Astrocyte (in vitro differentiated cells and primary cell): Measurements from ENCODE around the gene FGGY. TPM values are rescaled to one million over a fixed set of nuclear protein-coding genes. Genes with fewer than 3 reads are reported as not detected.

Source experiments
- DNase-seq: peaks from one replicate; pipeline ENCODE4 v3.0.0-alpha.2; 2010; ENCODE audit warnings: low read depth
- FAIRE-seq: peaks from 2 replicates; lab custom pipeline; 2011; peaks lifted over from hg19 to GRCh38; lab: Jason Lieb, UNC
- H2AFZ ChIP-seq: 2 replicates; pipeline ENCODE4 v1.6.0; 2012; ENCODE audit warnings: low read depth, low read length, inconsistent platforms
- H3K27ac ChIP-seq: 2 replicates; pipeline ENCODE4 v1.5.1; 2011; ENCODE audit warnings: low read depth, low read length, inconsistent platforms
- H3K27me3 ChIP-seq: 2 replicates; pipeline ENCODE4 v1.6.0; 2011; ENCODE audit warnings: low read length, inconsistent platforms; ENCODE audit not compliant: insufficient read depth
- H3K36me3 ChIP-seq: 2 replicates; pipeline ENCODE4 v1.5.1; 2011; ENCODE audit warnings: low read length, inconsistent platforms; ENCODE audit not compliant: insufficient read depth
- H3K4me1 ChIP-seq: 2 replicates; pipeline ENCODE4 v1.5.1; 2011; ENCODE audit warnings: low read length, inconsistent platforms; ENCODE audit not compliant: insufficient read depth
- H3K4me2 ChIP-seq: 2 replicates; pipeline ENCODE4 v1.6.0; 2012; ENCODE audit warnings: low read length, inconsistent platforms
- H3K4me3 ChIP-seq: 2 replicates; pipeline ENCODE4 v1.5.1; 2011; ENCODE audit warnings: low read depth, mild to moderate bottlenecking, low read length, inconsistent platforms; ENCODE audit not compliant: insufficient read depth
- H3K79me2 ChIP-seq: 2 replicates; pipeline ENCODE4 v1.6.0; 2012; ENCODE audit warnings: mild to moderate bottlenecking, low read length, inconsistent platforms; ENCODE audit not compliant: insufficient read depth
- H3K9ac ChIP-seq: 2 replicates; pipeline ENCODE4 v1.6.0; 2012; ENCODE audit warnings: mild to moderate bottlenecking, low read length, inconsistent platforms
- H3K9me3 ChIP-seq: 2 replicates; pipeline ENCODE4 v1.5.1; 2012; ENCODE audit warnings: low read depth, mild to moderate bottlenecking, low read length, inconsistent platforms; ENCODE audit not compliant: insufficient read depth
- H4K20me1 ChIP-seq: 2 replicates; pipeline ENCODE4 v1.6.0; 2012; ENCODE audit warnings: low read length, inconsistent platforms; ENCODE audit not compliant: insufficient read depth
- H3K27ac Mint-ChIP-seq: one replicate; pipeline ENCODE4 v1.8.0; 2021; ENCODE audit warnings: mild to moderate bottlenecking, mixed read lengths; ENCODE audit not compliant: unreplicated experiment
- H3K27me3 Mint-ChIP-seq: one replicate; pipeline ENCODE4 v1.8.0; 2021; ENCODE audit warnings: low read depth, mixed read lengths; ENCODE audit not compliant: unreplicated experiment
- H3K36me3 Mint-ChIP-seq: one replicate; pipeline ENCODE4 v1.8.0; 2021; ENCODE audit warnings: low read depth, mixed read lengths; ENCODE audit not compliant: unreplicated experiment
- H3K4me1 Mint-ChIP-seq: one replicate; pipeline ENCODE4 v1.8.0; 2021; ENCODE audit warnings: low read depth, mixed read lengths; ENCODE audit not compliant: unreplicated experiment
- H3K4me3 Mint-ChIP-seq: one replicate; pipeline ENCODE4 v1.8.0; 2021; ENCODE audit warnings: mild to moderate bottlenecking, moderate library complexity, mixed read lengths; ENCODE audit not compliant: unreplicated experiment
- H3K9me3 Mint-ChIP-seq: one replicate; pipeline ENCODE4 v1.8.0; 2021; ENCODE audit warnings: mild to moderate bottlenecking, mixed read lengths; ENCODE audit not compliant: unreplicated experiment
- EZH2 ChIP-seq: IDR thresholded peaks from 2 replicates; pipeline ENCODE4 v1.6.1; 2012; ENCODE audit warnings: mild to moderate bottlenecking, low read length, inconsistent platforms; ENCODE audit not compliant: insufficient read depth
- total RNA-seq: library from RNA; stranded (reverse); gene quantifications from 2 replicates; pipeline ENCODE4 v1.2.1, GENCODE V29; 2021
- TF ChIP-seq, protein P1 (sequence below): IDR thresholded peaks from 2 replicates; pipeline ENCODE4 v1.5.1; 2011; ENCODE audit warnings: low read depth, mild to moderate bottlenecking, inconsistent platforms, low read length, moderate library complexity; ENCODE audit not compliant: insufficient read depth

FGGY gene
- total RNA-seq, 1 donor from 2014 or later: 6.8 TPM

DNA sequence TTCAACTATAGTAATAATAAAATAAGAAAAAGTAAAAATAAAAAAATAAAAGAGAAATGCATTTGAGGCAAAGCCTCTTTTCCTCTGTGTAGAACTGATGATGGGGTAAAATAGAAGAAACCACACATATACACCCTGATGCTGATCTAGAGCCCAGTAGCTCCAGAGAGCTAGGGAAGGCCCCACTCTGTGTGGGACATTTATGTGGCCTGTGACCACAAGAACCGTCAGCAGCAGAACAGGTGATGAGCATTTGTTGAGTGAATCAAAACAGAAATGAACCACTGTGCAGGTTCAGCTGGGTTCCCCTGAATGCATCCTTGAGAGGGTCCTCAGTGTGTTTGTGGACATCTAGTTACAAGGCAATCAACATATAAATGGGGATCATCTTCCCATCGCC lies 296.0 kb downstream of the FGGY start:
- no peak overlapping the region for H3K27ac ChIP-seq
- H3K9me3 Mint-ChIP-seq: peaks cover 4% of the 10 kb centered on the region
- H3K4me1 Mint-ChIP-seq: peaks cover 13% of the 10 kb centered on the region
- no peaks in the 10 kb centered on the region for H3K79me2 ChIP-seq
- no peak overlapping the region for H3K9ac ChIP-seq
- no peak for TF ChIP-seq EZH2
- TF ChIP-seq, protein P1, sequence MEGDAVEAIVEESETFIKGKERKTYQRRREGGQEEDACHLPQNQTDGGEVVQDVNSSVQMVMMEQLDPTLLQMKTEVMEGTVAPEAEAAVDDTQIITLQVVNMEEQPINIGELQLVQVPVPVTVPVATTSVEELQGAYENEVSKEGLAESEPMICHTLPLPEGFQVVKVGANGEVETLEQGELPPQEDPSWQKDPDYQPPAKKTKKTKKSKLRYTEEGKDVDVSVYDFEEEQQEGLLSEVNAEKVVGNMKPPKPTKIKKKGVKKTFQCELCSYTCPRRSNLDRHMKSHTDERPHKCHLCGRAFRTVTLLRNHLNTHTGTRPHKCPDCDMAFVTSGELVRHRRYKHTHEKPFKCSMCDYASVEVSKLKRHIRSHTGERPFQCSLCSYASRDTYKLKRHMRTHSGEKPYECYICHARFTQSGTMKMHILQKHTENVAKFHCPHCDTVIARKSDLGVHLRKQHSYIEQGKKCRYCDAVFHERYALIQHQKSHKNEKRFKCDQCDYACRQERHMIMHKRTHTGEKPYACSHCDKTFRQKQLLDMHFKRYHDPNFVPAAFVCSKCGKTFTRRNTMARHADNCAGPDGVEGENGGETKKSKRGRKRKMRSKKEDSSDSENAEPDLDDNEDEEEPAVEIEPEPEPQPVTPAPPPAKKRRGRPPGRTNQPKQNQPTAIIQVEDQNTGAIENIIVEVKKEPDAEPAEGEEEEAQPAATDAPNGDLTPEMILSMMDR: no peak
- no peak overlapping the region for H3K27ac Mint-ChIP-seq
- H3K4me1 ChIP-seq: peaks cover 13% of the 10 kb centered on the region
- no peak overlapping the region for H3K4me2 ChIP-seq
- no peak overlapping the region for H3K4me3 Mint-ChIP-seq
- H3K9me3 ChIP-seq: no peaks in the 10 kb centered on the region
- H3K36me3 Mint-ChIP-seq: peaks cover 3% of the 10 kb centered on the region
- H2AFZ ChIP-seq: no peak overlapping the region
- DNase-seq: no peak
- H3K36me3 ChIP-seq: no peaks in the 10 kb centered on the region
- no peak overlapping the region for H3K4me3 ChIP-seq
- no peaks in the 10 kb centered on the region for H3K27me3 Mint-ChIP-seq
- no peaks in the 10 kb centered on the region for H3K27me3 ChIP-seq
- FAIRE-seq: no peak
- no peaks in the 10 kb centered on the region for H4K20me1 ChIP-seq

DNA sequence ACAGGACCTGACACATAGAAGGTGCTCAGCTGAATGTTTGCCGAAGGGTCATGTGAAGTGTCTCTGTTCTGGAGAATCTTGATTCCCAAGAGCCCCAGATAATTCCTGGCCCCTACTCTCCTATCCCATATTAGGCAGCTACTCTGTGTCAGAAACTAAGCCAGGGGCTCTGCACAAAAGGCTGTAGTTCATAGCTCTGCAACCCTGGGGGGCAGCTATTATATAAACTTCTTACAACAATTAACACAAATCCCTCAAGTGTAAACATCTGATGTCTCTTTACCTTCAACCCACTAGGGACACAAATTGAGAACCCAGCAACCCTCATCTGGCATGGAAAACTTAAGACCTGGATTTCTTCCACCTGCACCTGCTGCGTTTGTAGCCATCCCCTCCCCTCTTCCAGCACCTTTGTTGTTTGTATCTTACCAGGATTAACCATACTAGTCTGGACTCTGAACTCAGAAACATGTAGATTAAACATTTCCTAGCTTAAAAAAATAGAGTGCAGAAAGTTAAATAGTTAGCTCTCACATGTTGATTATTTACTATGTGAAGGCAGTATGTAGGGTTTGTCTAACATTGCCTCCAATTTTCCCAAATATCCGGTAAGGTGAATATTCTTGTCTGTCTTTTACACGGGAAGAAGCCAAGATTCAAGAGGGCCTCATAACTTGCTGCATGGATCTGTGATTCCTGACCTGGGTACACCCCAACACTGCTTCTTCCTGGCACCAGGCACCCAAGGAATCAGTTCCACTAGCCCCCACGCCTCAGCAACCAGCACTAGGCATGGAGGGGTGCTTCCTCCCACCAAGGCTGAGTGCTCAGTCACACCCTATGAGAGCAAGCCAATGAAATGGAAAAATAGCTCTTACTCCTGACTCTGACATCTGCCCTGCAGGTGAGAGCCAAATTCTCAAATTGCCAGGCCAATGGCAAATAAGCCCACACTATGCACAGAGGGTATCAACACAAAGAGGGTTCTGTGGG lies 297.2 kb downstream of the FGGY start:
- Histone ChIP-seq H3K9me3 (no peaks in the 10 kb centered on the region), H3K9ac (no peak overlapping the region), H3K79me2 (no peaks in the 10 kb centered on the region), H3K27ac (no peak overlapping the region), H3K4me1 (peaks cover 13% of the 10 kb centered on the region), H3K4me3 (no peak overlapping the region), H3K4me2 (no peak overlapping the region), H3K27me3 (no peaks in the 10 kb centered on the region), H4K20me1 (no peaks in the 10 kb centered on the region), H2AFZ (no peak overlapping the region), H3K36me3 (no peaks in the 10 kb centered on the region)
- FAIRE-seq (no peak), DNase-seq (no peak)
- Mint-ChIP-seq H3K36me3 (peaks cover 2% of the 10 kb centered on the region), H3K27ac (no peak overlapping the region), H3K27me3 (no peaks in the 10 kb centered on the region), H3K9me3 (no peaks in the 10 kb centered on the region), H3K4me1 (peaks cover 13% of the 10 kb centered on the region), H3K4me3 (no peak overlapping the region)
- no peak for TF ChIP-seq EZH2
- TF ChIP-seq, protein P1: no peak

DNA sequence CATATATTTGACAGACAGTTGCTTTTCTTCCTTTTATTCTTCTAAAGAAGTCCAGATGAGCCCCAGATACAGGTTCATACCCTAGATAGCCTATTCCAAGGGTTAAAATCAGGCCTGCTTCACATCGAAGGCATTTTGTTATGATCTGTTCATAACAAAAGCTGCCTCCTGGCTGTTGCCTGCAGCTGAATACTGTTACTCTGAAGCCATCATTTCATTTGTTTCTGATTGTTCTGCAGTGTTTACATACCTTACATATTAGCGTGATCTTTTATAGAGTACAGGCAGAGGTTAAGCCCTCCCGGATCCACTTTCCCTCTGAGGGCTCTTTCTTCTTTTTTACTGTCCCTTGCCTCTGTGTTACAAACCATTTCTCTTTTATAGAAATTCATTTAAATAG lies 298.9 kb downstream of the FGGY start:
- FAIRE-seq (no peak), DNase-seq (peak; percentile 39)
- H3K4me2 ChIP-seq: no peak overlapping the region
- H3K9me3 Mint-ChIP-seq: no peaks in the 10 kb centered on the region
- H3K27ac ChIP-seq: no peak overlapping the region
- H3K27me3 Mint-ChIP-seq: no peaks in the 10 kb centered on the region
- H3K4me1 ChIP-seq: peaks cover 13% of the 10 kb centered on the region
- H3K36me3 ChIP-seq: no peaks in the 10 kb centered on the region
- H2AFZ ChIP-seq: no peak overlapping the region
- no peaks in the 10 kb centered on the region for H3K27me3 ChIP-seq
- H3K9me3 ChIP-seq: no peaks in the 10 kb centered on the region
- H3K4me3 Mint-ChIP-seq: no peak overlapping the region
- H3K4me1 Mint-ChIP-seq: peaks cover 13% of the 10 kb centered on the region
- no peak overlapping the region for H3K4me3 ChIP-seq
- no peak overlapping the region for H3K9ac ChIP-seq
- TF ChIP-seq, protein P1: no peak
- no peaks in the 10 kb centered on the region for H4K20me1 ChIP-seq
- peaks cover 2% of the 10 kb centered on the region for H3K36me3 Mint-ChIP-seq
- H3K79me2 ChIP-seq: no peaks in the 10 kb centered on the region
- H3K27ac Mint-ChIP-seq: no peak overlapping the region
